ENCODE data around the gene ASCL1.

GRCh38 chr12:102950107-102950949, 7.1 kb upstream of the ASCL1 start:
- TF ChIP-seq CTCF (conservative IDR thresholded peaks at IDR 0.05) (no peak), EZH2 (IDR thresholded peaks at IDR 0.05; ENCODE audit: low read depth) (no peak)

All from PC-9 (cell line).